Adipocyte (in vitro differentiated cells): ENCODE results near the gene MAP4K3.

Experiments
- DNase-seq: peaks from one replicate; pipeline ENCODE4 v3.0.0-alpha.2; 2015; ENCODE audit warnings: low read depth
- H3K27me3 ChIP-seq: replicated peaks from 2 replicates; pipeline ENCODE4 v1.7.0; 2013; ENCODE audit warnings: mild to moderate bottlenecking, low read length, moderate library complexity; ENCODE audit not compliant: control insufficient read depth, insufficient read depth
- H3K36me3 ChIP-seq: 2 replicates; pipeline ENCODE4 v1.7.0; 2013; ENCODE audit warnings: low read length, mild to moderate bottlenecking, moderate library complexity; ENCODE audit not compliant: control insufficient read depth, insufficient read depth, severe bottlenecking
- H3K4me1 ChIP-seq: 2 replicates; pipeline ENCODE4 v1.7.0; 2013; ENCODE audit warnings: mild to moderate bottlenecking, low read length, moderate library complexity; ENCODE audit not compliant: control insufficient read depth, insufficient read depth
- H3K4me3 ChIP-seq: 2 replicates; pipeline ENCODE4 v1.7.0; 2013; ENCODE audit warnings: mild to moderate bottlenecking, low read length, moderate library complexity
- H3K9ac ChIP-seq: 2 replicates; pipeline ENCODE4 v1.7.0; 2013; ENCODE audit warnings: mild to moderate bottlenecking, low read length, moderate library complexity
- H3K9me3 ChIP-seq: 2 replicates; pipeline ENCODE4 v1.7.0; 2013; ENCODE audit warnings: mild to moderate bottlenecking, low read length, moderate library complexity; ENCODE audit not compliant: control insufficient read depth

The MAP4K3 gene

DNA sequence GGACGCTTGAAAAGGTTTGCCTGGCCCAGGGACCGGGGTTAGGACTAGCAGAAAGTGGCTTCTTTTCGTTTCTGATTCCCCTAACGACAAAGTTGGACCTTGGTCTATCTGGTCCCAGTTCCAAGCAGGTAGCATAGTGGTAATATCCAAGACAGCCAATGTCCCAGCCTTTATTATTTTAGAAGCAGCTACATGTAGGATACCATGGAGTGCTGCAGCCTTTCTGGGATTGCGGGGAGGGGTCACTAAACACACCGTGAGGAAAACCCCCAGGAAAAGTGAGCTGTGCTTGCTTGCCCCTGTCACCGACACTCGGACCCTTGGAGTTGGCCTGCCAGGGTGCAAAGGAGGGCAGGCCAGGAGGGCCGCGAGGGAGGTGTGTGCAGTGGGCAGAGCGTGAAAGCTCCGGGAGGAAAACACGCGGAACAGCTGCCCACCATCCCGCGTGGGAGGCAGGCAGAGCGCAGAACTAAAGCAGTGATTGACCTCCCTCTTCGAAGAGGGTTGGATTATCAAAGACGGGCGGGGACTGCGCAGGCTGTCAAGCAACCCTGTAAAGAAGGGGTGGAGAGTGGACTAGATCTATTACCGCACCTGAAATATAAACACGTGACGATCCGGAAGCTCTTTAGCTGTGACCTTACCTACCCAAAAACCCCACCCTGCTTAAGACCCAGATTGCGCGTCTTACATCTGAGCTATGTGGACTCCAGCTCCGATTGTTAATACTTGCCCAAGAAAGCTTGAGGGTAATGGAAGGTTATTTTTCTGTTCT, 624 bp upstream of the MAP4K3 start:
- Histone ChIP-seq H3K4me3 (peak overlapping the region; percentile 99), H3K9me3 (no peaks in the 10 kb centered on the region), H3K9ac (peak overlapping the region; percentile 97), H3K36me3 (no peaks in the 10 kb centered on the region), H3K27me3 (no peaks in the 10 kb centered on the region), H3K4me1 (peaks cover 54% of the 10 kb centered on the region)
- peak; percentile 36 for DNase-seq

DNA sequence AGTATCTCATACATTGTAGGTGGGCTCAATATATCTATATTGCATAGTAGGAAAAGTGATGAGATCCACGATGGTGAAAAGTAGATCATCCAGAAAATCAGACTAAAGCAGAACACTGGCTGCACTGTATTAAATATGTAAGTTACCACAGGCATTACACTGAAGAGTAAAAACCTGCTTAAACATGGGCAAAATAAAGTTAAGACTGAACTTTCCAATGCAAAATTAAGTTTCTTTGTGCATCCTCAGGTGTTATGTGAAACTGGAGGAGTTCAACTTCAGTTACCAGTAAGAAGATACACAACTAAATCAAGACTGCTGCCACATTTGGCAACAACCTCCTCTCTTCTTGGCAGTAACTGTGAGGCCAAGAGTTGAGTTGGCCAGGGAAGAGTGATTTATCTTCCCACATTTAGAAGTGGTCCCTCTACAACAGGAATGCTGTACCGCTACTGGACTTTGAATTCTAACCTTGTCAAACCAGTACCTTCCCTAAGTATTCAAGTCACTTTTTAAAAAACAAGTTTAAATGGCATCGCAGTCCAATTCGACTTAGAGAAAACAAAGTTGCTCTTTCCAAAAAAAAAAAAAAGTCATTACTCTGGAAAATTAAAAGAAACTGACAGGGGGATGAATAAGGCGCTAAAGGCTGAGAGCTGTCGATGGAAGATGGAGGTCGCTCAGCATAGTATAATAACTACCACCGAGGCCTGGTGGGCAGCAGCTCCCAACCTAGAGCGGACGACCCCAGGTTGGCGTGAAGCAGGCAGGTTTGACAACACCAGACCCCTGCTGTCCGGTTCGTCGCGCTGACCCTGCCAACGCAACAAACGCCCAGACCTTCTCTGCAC, 1.1 kb downstream of the MAP4K3 start:
- Histone ChIP-seq H3K9me3 (no peaks in the 10 kb centered on the region), H3K36me3 (no peaks in the 10 kb centered on the region), H3K9ac (peak overlapping the region; percentile 97), H3K4me3 (peak overlapping the region; percentile 99), H3K27me3 (no peaks in the 10 kb centered on the region), H3K4me1 (peaks cover 70% of the 10 kb centered on the region)
- DNase-seq, result peak; percentile 71

DNA sequence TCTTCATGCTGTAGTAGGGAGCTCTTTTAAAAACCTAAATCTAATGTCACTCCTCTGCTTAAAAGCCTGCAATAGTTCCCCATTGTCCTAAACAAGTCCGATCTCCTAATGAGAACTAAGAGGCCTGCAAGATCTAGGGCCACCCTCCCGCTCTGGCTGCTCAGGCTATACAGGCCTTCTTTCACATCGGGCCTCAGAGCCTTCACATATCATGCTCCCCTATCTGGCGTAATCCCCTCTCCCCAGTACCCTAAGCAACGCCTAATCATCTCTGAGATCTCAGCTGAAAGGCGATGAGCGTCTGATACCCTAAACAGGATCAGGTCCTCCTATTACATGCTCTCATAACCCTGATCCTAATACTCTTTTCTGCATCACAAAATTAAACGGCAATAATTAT, 1.9 kb downstream of the MAP4K3 start:
- peak overlapping the region; percentile 97 for H3K9ac ChIP-seq
- H3K9me3 ChIP-seq, result no peaks in the 10 kb centered on the region
- no peaks in the 10 kb centered on the region for H3K36me3 ChIP-seq
- H3K4me3 ChIP-seq, result peak overlapping the region; percentile 99
- peaks cover 76% of the 10 kb centered on the region for H3K4me1 ChIP-seq
- peak; percentile 54 for DNase-seq
- H3K27me3 ChIP-seq, result no peaks in the 10 kb centered on the region

DNA sequence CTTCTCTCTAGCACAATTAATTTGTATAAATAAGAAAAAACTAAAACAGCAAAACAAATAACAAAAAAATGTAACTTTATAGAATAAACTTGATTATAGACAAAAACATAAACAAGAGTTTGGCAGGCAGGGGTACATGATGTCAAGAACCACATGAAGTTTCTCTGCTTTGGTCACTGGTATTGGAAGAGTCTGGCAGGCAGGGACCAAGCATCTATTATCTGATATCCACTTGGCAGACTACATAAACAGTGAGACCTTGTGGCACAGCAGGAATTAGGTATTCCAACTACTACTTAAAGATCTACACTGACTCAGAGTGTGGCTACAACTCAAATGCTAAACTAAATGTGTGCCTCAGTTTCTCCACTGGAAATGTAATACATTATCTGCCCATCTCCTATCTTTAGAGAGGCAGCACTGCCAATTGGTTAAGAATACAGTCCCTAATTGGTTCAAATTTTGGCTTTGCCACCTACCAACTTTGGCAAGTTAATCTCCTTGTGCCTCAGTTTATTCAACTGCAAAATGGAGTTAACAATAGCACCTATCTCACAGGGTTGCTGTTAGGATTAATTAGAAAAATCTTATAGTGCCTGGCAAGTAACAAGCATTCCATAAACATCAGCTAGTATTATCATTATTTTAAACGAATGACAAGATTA, 2.7 kb downstream of the MAP4K3 start:
- Histone ChIP-seq H3K36me3 (no peaks in the 10 kb centered on the region), H3K4me3 (peak overlapping the region; percentile 99), H3K9ac (peak overlapping the region; percentile 97), H3K4me1 (peaks cover 72% of the 10 kb centered on the region), H3K27me3 (no peaks in the 10 kb centered on the region), H3K9me3 (no peaks in the 10 kb centered on the region)
- peak; percentile 40 for DNase-seq

DNA sequence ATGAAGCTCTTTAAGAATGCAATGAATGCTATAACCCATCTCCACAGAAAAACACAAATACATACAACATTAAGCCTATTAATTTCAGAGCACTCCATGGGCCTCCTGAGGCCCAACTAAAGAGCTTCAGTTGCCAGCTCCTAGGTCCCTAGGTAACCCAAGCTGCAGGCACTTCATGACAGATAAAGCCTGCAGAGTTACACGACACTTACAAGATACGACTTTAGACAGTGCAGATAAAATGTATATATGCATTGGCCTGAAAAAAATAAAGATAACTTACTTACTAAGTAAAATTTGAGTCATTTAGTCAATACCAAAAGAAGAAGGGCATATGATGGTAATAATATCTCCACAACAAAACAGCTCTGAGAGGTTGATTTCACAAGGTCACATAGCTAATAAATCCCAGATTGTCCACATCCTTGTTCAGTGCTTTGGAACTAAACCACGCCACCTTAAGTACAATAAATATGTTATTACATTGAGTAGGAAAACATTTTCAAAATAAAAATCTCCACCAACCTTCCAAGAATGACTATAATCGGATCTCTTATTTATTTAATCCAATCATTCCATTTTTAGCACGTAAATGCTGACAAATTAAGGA, 3.4 kb downstream of the MAP4K3 start:
- H3K9ac ChIP-seq, result peak overlapping the region; percentile 97
- peak; percentile 80 for DNase-seq
- no peaks in the 10 kb centered on the region for H3K36me3 ChIP-seq
- peak overlapping the region; percentile 99 for H3K4me3 ChIP-seq
- H3K27me3 ChIP-seq, result no peaks in the 10 kb centered on the region
- no peaks in the 10 kb centered on the region for H3K9me3 ChIP-seq
- peaks cover 66% of the 10 kb centered on the region for H3K4me1 ChIP-seq

DNA sequence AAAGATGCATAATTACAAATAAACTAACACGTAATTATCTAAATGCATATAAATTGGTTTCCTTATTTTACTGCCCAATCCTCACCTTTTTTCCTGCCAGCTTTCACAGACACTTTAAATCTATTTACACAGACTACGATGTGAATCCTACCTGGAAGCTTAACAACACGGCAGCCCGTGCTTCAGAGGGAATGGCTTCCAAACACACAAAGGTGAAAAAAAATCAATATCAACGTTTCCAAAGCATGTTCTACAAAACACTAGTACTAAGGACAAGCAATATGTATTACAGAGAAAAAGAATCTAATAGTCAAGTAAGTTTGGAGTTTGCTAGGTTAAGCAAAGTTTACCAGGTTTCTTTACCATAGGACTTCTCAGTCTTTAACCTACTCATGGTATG, 4.4 kb downstream of the MAP4K3 start:
- H3K4me1 ChIP-seq, result peaks cover 58% of the 10 kb centered on the region
- no peaks in the 10 kb centered on the region for H3K9me3 ChIP-seq
- no peak for DNase-seq
- H3K4me3 ChIP-seq, result peak overlapping the region; percentile 99
- H3K36me3 ChIP-seq, result peaks cover 3% of the 10 kb centered on the region
- no peaks in the 10 kb centered on the region for H3K27me3 ChIP-seq
- no peak overlapping the region for H3K9ac ChIP-seq

DNA sequence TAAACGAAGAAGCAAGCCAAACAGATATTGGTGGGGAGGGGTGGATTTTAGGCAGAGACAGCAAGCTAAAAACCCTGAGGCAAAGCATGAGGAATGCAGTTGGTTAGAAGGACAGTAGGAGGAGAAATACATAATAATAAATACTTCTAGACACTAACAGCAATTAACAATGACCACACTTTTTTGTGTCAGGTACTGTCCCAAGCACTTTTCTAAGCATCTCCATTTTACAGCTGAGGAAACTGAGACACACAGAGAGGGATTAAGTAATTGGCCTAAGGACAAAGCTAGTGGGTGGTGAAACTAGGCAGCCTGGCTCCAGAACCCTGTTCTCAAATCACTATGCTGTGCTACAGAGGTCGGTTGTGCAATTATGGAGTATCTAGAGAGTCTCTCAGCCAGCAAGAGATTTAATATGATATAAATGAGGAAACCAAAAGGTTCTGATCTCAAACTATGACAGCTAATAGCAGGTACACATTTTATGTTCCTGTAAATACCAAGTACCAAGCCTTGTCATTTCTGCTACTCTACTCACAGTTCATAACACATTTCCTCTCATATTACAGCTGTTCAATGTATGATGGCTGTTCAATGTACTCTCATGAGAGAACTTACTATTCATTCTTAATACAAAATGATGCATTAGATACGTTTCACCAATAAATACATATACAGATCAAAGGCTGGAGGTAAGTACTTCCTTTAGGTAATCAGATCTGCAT, 5.3 kb downstream of the MAP4K3 start:
- H3K4me1 ChIP-seq, result peaks cover 63% of the 10 kb centered on the region
- DNase-seq, result peak; percentile 79

DNA sequence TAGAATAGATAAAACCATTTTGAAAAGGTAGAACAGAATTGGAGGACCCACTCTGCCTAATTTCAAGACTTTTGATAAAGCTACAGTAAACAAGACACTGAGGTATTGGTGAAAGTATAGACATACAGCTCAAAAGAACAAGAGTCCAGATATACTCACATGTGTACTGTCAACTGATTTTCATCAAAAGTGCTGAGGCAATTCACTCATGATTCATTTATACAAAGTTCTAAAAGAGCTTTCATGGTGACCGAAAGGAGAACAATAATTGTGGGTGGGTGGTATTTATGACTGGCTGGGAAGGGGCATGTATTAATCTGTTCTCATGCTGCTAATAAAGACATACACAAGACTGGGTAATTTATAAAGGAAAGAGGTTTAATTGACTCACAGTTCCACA, 7.3 kb downstream of the MAP4K3 start:
- Histone ChIP-seq H3K9me3 (no peaks in the 10 kb centered on the region), H3K9ac (no peak overlapping the region), H3K4me3 (no peak overlapping the region), H3K36me3 (peaks cover 3% of the 10 kb centered on the region), H3K4me1 (peaks cover 52% of the 10 kb centered on the region), H3K27me3 (no peaks in the 10 kb centered on the region)
- DNase-seq, result no peak

More for the DNA sequence above, 5.3 kb downstream of the MAP4K3 start:
- Histone ChIP-seq H3K9me3 (no peaks in the 10 kb centered on the region), H3K36me3 (peaks cover 3% of the 10 kb centered on the region), H3K9ac (no peak overlapping the region), H3K4me3 (no peak overlapping the region), H3K27me3 (no peaks in the 10 kb centered on the region)

DNA sequence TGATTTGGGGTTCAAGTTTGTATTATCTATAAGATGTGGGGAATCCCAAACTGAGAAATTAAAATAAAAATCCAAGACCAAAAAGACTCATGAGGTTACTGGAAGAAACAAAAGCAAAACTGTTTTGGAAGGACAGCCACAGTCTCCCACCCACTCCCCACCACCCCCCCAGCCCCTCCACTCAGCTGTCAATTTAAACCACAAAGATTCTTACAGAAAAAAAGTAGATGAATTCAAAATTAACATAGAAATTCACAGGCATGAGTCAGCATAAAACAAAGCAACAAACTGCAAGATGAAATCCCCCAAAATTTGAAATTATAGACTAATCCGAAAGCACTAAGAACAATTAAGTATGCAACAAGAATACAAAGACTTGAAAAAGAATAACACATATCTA, 12.1 kb downstream of the MAP4K3 start:
- peaks cover 26% of the 10 kb centered on the region for H3K4me1 ChIP-seq
- H3K36me3 ChIP-seq, result peaks cover 3% of the 10 kb centered on the region
- H3K9ac ChIP-seq, result no peak overlapping the region
- H3K27me3 ChIP-seq, result no peaks in the 10 kb centered on the region
- H3K4me3 ChIP-seq, result no peak overlapping the region
- no peak for DNase-seq
- no peaks in the 10 kb centered on the region for H3K9me3 ChIP-seq

DNA sequence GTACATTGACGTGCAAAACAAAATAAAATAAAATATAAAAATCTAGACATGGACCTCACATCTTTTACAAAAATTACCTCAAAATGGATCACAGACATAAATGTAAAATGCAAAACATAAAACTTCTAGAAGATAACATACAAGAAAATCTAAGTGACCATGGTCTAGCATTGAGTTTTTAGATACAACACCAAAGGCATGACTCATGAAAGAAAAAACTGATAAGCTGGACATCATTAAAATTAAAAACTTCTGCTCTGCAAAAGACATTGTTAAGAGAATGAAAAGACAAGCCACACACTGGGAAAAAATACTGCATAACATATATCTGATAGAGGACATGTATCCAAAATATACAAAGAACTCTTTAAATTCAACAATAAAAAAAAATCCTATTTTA, 14.4 kb downstream of the MAP4K3 start:
- DNase-seq, result no peak
- Histone ChIP-seq H3K4me3 (no peak overlapping the region), H3K27me3 (no peaks in the 10 kb centered on the region), H3K4me1 (peaks cover 40% of the 10 kb centered on the region), H3K9ac (no peak overlapping the region), H3K9me3 (no peaks in the 10 kb centered on the region), H3K36me3 (no peaks in the 10 kb centered on the region)
